Renal cortex interstitium (tissue), 15 donors: ENCODE results near the gene SAMD8. TPM values are rescaled to one million over a fixed set of nuclear protein-coding genes. Genes with fewer than 3 reads are reported as not detected.

Experiments used
- DNase-seq, 11 donors: peaks; one replicate each; pipeline ENCODE4 v3.0.0-alpha.2; 2013; ENCODE audit warnings: low read depth in 9 of 11, low spot score in 4 of 11; ENCODE audit errors: extremely low read depth in 1 of 11
- long read RNA-seq, 16 experiments: transcript quantifications; one replicate each; lab custom pipeline, GENCODE V29; 2026
- polyA plus RNA-seq, 3 donors: library from polyadenylated mRNA; unstranded; fragments of 120-200 nt; gene quantifications; one replicate each; pipeline ENCODE4 v1.2.1, GENCODE V29; 2013; ENCODE audit not compliant: insufficient read length in 3 of 3

SAMD8 gene
- polyA plus RNA-seq: 10 to 100 TPM; 12.0 to 15.3 (median 14.5) TPM
- long read RNA-seq, donor 1: 0 reads
- long read RNA-seq, donor 2, partial matches to known transcripts: 0 of 3 reads
- long read RNA-seq, donor 2, other reads (novel, unspliced or antisense): 0 of 3 reads
- long read RNA-seq, donor 3: 0 reads
- long read RNA-seq, donor 4, partial matches to known transcripts: 0 of 3 reads
- long read RNA-seq, donor 4, other reads (novel, unspliced or antisense): 0 of 3 reads
- long read RNA-seq, donor 5: 0 reads
- long read RNA-seq, donor 6, partial matches to known transcripts: 0 of 2 reads
- long read RNA-seq, donor 6, other reads (novel, unspliced or antisense): 0 of 2 reads
- long read RNA-seq, donor 7: 0 reads
- long read RNA-seq, donor 8, partial matches to known transcripts: 0 of 1 reads
- long read RNA-seq, donor 8, other reads (novel, unspliced or antisense): 0 of 1 reads
- long read RNA-seq, donor 9, full-length matches to known transcripts: 1 of 1 reads
- long read RNA-seq, donor 9, partial matches to known transcripts: 0 of 1 reads
- long read RNA-seq, donor 9, other reads (novel, unspliced or antisense): 0 of 1 reads
- long read RNA-seq, donor 10: 0 reads
- long read RNA-seq, donor 11, partial matches to known transcripts: 0 of 1 reads
- long read RNA-seq, donor 11, other reads (novel, unspliced or antisense): 0 of 1 reads
- long read RNA-seq, donor 12: 0 reads
- long read RNA-seq, donor 13: 0 reads
- long read RNA-seq, donor 14, partial matches to known transcripts: 0 of 3 reads
- long read RNA-seq, donor 14, other reads (novel, unspliced or antisense): 0 of 3 reads
- long read RNA-seq, donor 15, partial matches to known transcripts: 0 of 3 reads
- long read RNA-seq, donor 15, other reads (novel, unspliced or antisense): 0 of 3 reads
- long read RNA-seq, donor 16, full-length matches to known transcripts: 7 of 13 reads
- long read RNA-seq, donor 16, partial matches to known transcripts: 0 of 13 reads
- long read RNA-seq, donor 16, other reads (novel, unspliced or antisense): 6 of 13 reads

GRCh38 chr10:75111365-75111906 is at the start of gene SAMD8:
Gene SAMD8, plus strand, starts transcription at chr10:75111656. Its CDS starts 38,873 bp downstream, at chr10:75150529.
- DNase-seq: peak in 10 of 11 donors; percentile 83 to 94 (median 89)

DNA sequence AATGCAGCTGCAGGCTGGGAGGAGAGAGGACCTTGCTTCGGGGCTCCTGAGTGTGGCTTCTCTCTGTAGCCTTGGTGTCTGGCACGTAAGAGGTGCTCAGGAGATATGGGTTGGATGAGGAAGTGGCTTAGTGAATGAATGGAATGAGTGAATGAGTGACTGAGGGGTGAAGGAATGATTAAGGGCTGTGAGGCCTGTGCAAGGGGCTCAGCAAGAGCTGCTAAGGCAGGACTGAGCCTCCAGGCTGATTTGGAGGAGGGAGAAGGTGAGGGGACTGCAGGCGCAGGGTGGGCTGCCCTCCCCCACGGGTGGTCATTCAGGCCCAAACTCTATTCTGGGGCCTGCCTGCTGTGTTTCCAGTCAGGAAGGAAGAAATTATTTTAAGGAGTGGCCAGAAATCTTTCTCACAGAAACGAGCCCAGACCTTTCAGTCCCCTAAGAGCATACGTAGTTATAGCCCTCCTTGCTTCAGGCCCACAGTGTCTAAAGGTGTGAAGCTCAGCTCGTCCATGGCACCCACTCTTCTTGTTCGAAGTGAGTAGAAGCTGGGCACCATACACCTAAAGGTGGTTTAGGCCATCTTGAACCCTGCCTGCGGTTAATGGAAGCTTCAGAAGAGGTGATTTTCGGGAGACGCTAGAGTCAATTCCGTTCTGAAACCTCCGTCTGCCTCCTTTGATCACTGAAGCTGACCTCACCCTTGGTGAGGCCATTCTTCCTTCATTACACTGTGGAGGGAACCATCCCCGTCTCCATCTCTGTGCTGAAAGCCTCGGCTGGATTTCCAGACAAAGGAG is 49.5 kb upstream of the SAMD8 start:
- DNase-seq: no peak

DNA sequence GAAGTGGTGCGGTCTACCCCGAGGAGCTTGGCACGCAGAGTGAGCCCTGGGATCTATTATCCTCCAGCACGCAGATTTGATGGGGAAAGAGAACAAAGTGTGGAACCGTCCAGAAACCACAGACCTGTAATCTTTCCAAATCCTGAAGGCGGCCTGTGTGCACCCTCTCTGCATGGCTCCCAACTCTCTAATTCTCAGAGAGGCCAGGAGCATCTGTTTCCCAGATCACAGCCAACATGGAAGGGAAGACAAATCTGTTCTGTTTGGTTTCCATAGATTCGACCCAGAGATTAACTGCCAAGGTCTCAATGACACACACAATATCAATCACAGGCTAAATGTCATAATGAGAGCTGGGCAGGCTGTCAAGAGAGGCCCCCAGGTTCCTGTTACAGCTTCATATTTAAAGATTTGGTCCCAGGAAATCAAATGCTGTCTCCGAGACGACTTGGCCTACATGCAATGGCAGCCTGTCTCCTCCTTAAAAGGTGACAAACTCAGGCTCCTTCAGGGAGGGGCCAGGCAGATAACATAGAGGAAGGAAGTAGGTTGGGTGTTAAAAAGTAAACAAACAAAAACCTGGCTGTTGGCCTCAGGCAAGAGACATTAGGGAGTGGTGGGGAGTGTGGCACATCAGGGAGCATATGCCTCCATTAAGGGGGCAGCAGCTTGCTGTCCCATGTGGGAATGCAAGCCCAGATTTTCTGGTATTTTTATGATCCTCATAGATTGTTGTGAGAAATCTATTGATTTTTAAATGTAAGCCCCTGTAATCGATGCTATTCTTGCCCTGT is 48.8 kb upstream of the SAMD8 start:
- DNase-seq: no peak

- DNase-seq: no peak
Observed at GRCh38 chr10:75063461-75064230, 47.8 kb upstream of the SAMD8 start.

GRCh38 chr10:75065076-75065475 is 46.4 kb upstream of the SAMD8 start:
- DNase-seq: no peak

GRCh38 chr10:75066271-75066670 is 45.2 kb upstream of the SAMD8 start:
- DNase-seq: no peak

DNA sequence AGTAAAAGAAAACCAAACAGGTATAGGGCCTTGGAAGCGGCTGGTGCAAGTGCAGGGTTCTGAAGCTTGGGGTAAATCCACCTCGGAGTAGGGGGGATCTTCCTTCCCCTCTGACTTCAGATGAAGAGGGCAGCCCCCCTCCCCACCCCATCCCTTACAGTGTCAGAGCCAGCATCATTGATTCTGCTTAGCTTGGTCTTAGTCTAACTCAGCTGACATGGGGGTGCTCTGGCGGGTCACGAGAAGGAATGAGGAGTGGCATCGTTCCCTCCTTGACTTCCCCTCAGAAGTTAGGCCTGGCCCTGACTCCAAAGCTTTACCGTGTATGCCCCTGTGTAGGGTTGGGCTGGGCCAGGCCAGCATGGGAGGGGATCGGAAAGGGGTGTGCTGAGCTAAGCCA is 44.2 kb upstream of the SAMD8 start:
- DNase-seq: no peak

GRCh38 chr10:75068523-75068922 is 42.9 kb upstream of the SAMD8 start:
- no peak for DNase-seq

DNA sequence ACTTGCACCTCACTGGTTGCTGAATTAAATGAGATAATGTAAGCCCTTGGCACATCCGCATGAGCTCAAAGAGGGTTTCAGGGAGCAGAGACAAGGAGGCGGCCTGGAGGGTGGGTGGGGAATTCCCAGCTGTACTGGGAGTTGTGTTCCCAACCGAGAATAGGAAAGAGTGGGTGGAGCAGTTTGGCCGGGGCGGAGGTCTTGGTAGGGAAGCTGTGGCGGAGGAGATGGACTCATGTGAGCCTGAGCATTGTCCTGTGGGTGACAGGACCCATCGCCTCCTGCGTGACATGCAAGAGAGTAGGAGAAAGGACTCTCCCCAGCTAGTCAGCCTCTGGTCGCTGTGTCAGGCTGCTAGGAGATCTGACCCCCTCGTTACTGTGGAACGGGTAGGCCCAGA is 41.0 kb upstream of the SAMD8 start:
- DNase-seq: no peak

- peak; percentile 4 to 56 (median 24) for DNase-seq
Observed at GRCh38 chr10:75070961-75071428, 40.5 kb upstream of the SAMD8 start.

DNA sequence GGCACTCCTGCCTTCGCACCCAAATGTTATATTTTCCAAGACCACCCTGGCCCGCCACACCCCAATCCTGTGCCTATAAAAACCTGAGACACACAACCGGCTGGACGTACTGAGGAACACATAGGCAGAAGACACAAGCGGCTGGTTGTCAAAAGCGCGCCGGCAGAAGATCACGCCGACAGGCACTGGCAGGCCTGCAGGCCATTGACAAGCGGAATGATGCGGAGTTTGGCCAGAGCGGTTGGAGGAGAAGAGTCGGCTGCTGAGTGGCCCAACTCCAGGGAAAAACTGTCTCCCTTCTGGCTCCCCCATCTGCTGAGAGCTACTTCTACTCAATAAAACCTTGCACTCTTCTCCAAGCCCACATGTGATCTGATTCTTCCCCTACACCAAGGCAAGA is 39.7 kb upstream of the SAMD8 start:
- no peak for DNase-seq

DNA sequence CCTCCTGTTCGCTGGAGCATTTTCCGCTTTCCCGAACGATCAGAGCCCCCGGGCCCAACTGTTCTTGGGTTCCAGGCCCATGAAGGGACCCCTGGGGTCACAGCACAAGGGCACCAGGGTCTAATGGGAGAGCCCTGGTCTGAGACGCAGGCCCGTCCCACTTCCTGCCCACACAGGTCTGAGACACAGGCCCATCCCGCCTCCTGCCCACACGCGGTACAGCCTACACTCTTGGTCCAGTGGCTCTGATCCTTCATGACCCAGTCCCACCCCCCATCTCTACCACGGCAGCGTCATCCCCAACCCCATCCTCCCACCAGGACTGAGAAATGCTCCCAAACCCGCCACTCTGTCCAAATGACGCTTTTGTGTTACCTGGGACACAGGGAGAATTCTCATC is 38.7 kb upstream of the SAMD8 start:
- DNase-seq: no peak

- DNase-seq: no peak
Observed at GRCh38 chr10:75073442-75073841, 38.0 kb upstream of the SAMD8 start.

DNA sequence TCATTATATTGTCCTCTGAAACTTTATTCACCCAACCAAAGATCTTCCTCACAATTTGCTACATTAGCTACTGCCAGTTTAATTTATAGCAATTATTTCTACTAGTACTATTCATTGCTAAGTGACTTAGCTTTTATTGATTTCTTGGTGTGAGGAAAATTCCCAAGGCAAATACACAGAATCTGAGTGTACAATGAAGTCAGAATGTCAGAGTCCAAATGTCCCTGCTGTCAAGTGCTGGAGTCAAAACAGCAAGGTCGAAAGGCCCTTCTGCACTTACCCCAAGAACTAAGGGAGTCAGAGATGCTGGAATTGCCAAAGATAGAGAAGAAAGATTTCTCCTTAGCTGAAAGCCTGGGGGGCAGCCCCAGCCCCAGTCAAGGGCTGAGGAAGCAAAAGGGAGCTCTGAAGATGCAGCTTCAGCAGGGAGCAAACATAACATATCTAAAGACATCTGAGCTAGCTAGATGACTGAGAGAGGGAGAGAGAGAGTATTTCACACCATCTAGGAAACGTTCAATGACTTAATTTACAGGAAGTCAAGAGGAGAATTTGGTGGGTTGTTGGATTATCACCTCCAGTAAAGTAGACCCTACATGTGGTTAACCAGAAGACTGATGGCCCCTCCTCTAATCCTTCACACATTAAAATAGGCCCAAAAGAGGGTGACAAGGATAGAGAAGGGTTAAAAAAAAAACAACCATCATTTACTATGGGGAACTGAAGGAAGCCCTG is 36.6 kb upstream of the SAMD8 start:
- no peak for DNase-seq

GRCh38 chr10:75076348-75076747 is 35.1 kb upstream of the SAMD8 start:
- no peak for DNase-seq

GRCh38 chr10:75079436-75080083 is 31.9 kb upstream of the SAMD8 start:
- no peak for DNase-seq
